Calu3 (cell line): ENCODE measurements around the gene SPG7. TPM values are rescaled to one million over a fixed set of nuclear protein-coding genes. Genes with fewer than 3 reads are reported as not detected.

Source experiments
- BruUV-seq: library from RNA; stranded (reverse); fragments of 400-500 nt; replicated peaks from 2 replicates; lab custom pipeline; 2021; lab: Mats Ljungman, UMichigan
- CTCF ChIA-PET: fragments of 300-600 bp; sonication (Branson Sonifier 250); formaldehyde crosslinking; loops from one replicate; lab custom pipeline; 2022; ENCODE audit warnings: antibody characterized with exemption; lab: Charles Lee
- DNase-seq: peaks from one replicate; pipeline ENCODE4 v3.0.0; 2022
- H3K27ac Mint-ChIP-seq: one replicate; pipeline ENCODE4 v1.8.0; 2022; ENCODE audit warnings: mixed read lengths; ENCODE audit not compliant: unreplicated experiment
- H3K27me3 Mint-ChIP-seq: one replicate; pipeline ENCODE4 v1.8.0; 2022; ENCODE audit warnings: mixed read lengths; ENCODE audit not compliant: unreplicated experiment
- H3K36me3 Mint-ChIP-seq: one replicate; pipeline ENCODE4 v1.8.0; 2022; ENCODE audit warnings: mild to moderate bottlenecking, moderate library complexity, mixed read lengths; ENCODE audit not compliant: insufficient read depth, unreplicated experiment
- H3K4me1 Mint-ChIP-seq: one replicate; pipeline ENCODE4 v1.8.0; 2022; ENCODE audit warnings: mild to moderate bottlenecking, low read depth, mixed read lengths; ENCODE audit not compliant: unreplicated experiment
- H3K4me3 Mint-ChIP-seq: one replicate; pipeline ENCODE4 v1.8.0; 2022; ENCODE audit warnings: mild to moderate bottlenecking, low read depth, moderate library complexity, mixed read lengths; ENCODE audit not compliant: unreplicated experiment
- H3K9me3 Mint-ChIP-seq: one replicate; pipeline ENCODE4 v1.8.0; 2022; ENCODE audit warnings: low read depth, mixed read lengths; ENCODE audit not compliant: unreplicated experiment
- CTCF ChIP-seq: fragments of 200-600 bp; IDR thresholded peaks from one replicate; pipeline ENCODE4 v1.8.0; 2022; ENCODE audit warnings: antibody characterized with exemption; ENCODE audit not compliant: unreplicated experiment
- intact Hi-C: fragments of 100-400 bp; cut with micrococcal nuclease; formaldehyde crosslinking; loops from one replicate; pipeline ENCODE4 v1.10.0; 2022; ENCODE audit not compliant: unreplicated experiment
- total RNA-seq: library from RNA; stranded (reverse); gene quantifications from 2 replicates; pipeline ENCODE4 v1.2.3, GENCODE V29; 2022

Gene SPG7
- total RNA-seq, 1 experiment from 2014 or later = 174 TPM

GRCh38 chr16:89531821-89532526 is 23.8 kb downstream of the SPG7 start:
- Mint-ChIP-seq H3K27me3 (no peaks in the 10 kb centered on the region), H3K27ac (no peak overlapping the region), H3K4me3 (no peak overlapping the region), H3K36me3 (peaks cover 69% of the 10 kb centered on the region), H3K4me1 (no peaks in the 10 kb centered on the region), H3K9me3 (no peaks in the 10 kb centered on the region)
- TF ChIP-seq CTCF = no peak
- intact Hi-C loops = no loop called here
- CTCF ChIA-PET = interaction anchor here (0.6 to 0.7 kb wide), 2 partner anchors 25 to 206 kb away, joined by 3 read pairs; no protein-coding TSS in a partner anchor
- BruUV-seq = no TSS peak
- DNase-seq = no peak

GRCh38 chr16:89534252-89534756 is 26.1 kb downstream of the SPG7 start:
- no peaks in the 10 kb centered on the region for H3K4me1 Mint-ChIP-seq
- H3K36me3 Mint-ChIP-seq = peaks cover 60% of the 10 kb centered on the region
- no peaks in the 10 kb centered on the region for H3K27me3 Mint-ChIP-seq
- intact Hi-C loops = no loop called here
- no peak overlapping the region for H3K4me3 Mint-ChIP-seq
- H3K9me3 Mint-ChIP-seq = no peaks in the 10 kb centered on the region
- H3K27ac Mint-ChIP-seq = no peak overlapping the region
- no TSS peak for BruUV-seq
- CTCF ChIA-PET = no interaction called here
- TF ChIP-seq CTCF = no peak
- DNase-seq = no peak

- Mint-ChIP-seq H3K4me3 (no peak overlapping the region), H3K9me3 (no peaks in the 10 kb centered on the region), H3K4me1 (no peaks in the 10 kb centered on the region), H3K27me3 (no peaks in the 10 kb centered on the region), H3K36me3 (peaks cover 59% of the 10 kb centered on the region), H3K27ac (no peak overlapping the region)
- BruUV-seq = no TSS peak
- intact Hi-C loops = no loop called here
- no peak for TF ChIP-seq CTCF
- CTCF ChIA-PET = no interaction called here
- no peak for DNase-seq
Observed at GRCh38 chr16:89536371-89536770, 28.2 kb downstream of the SPG7 start.

- intact Hi-C loops = no loop called here
- H3K4me3 Mint-ChIP-seq = no peak overlapping the region
- no peaks in the 10 kb centered on the region for H3K27me3 Mint-ChIP-seq
- H3K4me1 Mint-ChIP-seq = no peaks in the 10 kb centered on the region
- TF ChIP-seq CTCF = no peak
- BruUV-seq = no TSS peak
- DNase-seq = no peak
- H3K27ac Mint-ChIP-seq = no peak overlapping the region
- CTCF ChIA-PET = no interaction called here
- H3K36me3 Mint-ChIP-seq = peaks cover 53% of the 10 kb centered on the region
- H3K9me3 Mint-ChIP-seq = no peaks in the 10 kb centered on the region
Observed at GRCh38 chr16:89536886-89537548, 28.8 kb downstream of the SPG7 start.
